Tibial nerve (tissue), 3 donors: ENCODE results near the gene RNF212.

ENCODE experiments used
- POLR2A ChIP-seq, 2 donors: fragments of 450-650 bp; IDR thresholded peaks; one replicate each; pipeline ENCODE4 v1.6.1; 2017; ENCODE audit warnings: antibody characterized with exemption in 2 of 2, mild to moderate bottlenecking in 2 of 2, moderate library complexity in 2 of 2
- TF ChIP-seq, protein P1 (sequence below), 5 experiments: fragments of 200-600 bp in 3 of 5; fragments of 450-650 bp in 2 of 5; sonication (generic) in 3 of 5; IDR thresholded peaks; one replicate each; pipeline ENCODE4 v1.5.1; 2016 to 2019; ENCODE audit warnings: antibody characterized with exemption in 5 of 5, mild to moderate bottlenecking in 3 of 5, moderate library complexity in 2 of 5

DNA sequence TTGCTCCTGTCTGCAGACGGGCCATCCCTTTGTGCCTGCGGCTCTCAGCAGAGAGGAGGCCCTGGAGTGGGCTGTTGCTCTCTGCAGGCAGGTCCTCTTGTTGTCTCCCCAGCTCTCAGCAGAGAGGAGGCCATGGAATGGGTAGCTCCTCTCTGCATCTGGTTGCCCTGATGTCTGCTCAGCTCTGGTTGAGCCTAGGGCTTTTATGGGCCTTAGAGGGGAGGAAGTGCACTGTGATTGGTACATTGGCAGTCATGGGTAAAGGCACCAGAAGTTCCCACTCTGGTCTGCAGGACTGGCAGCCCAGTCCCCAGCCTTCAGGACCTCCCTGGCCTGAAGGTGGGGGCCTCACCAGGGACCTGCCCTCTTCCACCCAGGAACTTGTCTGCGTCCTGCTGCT, 37.5 kb upstream of the RNF212 start:
- TF ChIP-seq, protein P1, sequence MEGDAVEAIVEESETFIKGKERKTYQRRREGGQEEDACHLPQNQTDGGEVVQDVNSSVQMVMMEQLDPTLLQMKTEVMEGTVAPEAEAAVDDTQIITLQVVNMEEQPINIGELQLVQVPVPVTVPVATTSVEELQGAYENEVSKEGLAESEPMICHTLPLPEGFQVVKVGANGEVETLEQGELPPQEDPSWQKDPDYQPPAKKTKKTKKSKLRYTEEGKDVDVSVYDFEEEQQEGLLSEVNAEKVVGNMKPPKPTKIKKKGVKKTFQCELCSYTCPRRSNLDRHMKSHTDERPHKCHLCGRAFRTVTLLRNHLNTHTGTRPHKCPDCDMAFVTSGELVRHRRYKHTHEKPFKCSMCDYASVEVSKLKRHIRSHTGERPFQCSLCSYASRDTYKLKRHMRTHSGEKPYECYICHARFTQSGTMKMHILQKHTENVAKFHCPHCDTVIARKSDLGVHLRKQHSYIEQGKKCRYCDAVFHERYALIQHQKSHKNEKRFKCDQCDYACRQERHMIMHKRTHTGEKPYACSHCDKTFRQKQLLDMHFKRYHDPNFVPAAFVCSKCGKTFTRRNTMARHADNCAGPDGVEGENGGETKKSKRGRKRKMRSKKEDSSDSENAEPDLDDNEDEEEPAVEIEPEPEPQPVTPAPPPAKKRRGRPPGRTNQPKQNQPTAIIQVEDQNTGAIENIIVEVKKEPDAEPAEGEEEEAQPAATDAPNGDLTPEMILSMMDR (IDR thresholded peaks at IDR 0.05) = no peak
- TF ChIP-seq POLR2A (IDR thresholded peaks at IDR 0.05) = no peak
